B cell (primary cell): ENCODE measurements around the gene CTNNA2. TPM values are rescaled to one million over a fixed set of nuclear protein-coding genes. Genes with fewer than 3 reads are reported as not detected.

ENCODE experiments used
- ATAC-seq: fragments of 200-7000 bp; cut with Tn5 transposase; one replicate; pipeline ENCODE4 v1.10.0; 2021; ENCODE audit warnings: low read depth, mild to moderate bottlenecking, moderate number of reproducible peaks, moderate library complexity
- CTCF ChIA-PET: fragments of 350-600 bp; sonication (Branson Sonifier 250); formaldehyde crosslinking; loops from one replicate; lab custom pipeline; 2021; ENCODE audit warnings: antibody characterized with exemption, inconsistent platforms; lab: Charles Lee
- POLR2A ChIA-PET: fragments of 350-600 bp; sonication (Branson Sonifier 250); formaldehyde crosslinking; loops from one replicate; lab custom pipeline; 2021; ENCODE audit warnings: antibody characterized with exemption; lab: Charles Lee
- DNase-seq: peaks from one replicate; pipeline ENCODE4 v3.0.0; 2013
- H2AFZ ChIP-seq: 2 replicates; pipeline ENCODE4 v1.6.1; 2012; ENCODE audit warnings: mild to moderate bottlenecking, low read depth, low read length; ENCODE audit not compliant: insufficient read depth, poor library complexity, severe bottlenecking
- H3K27ac ChIP-seq, 2 donors: 1 replicate in 1 of 2; 2 replicates in 1 of 2; pipeline ENCODE4 v1.5.1; 2012 to 2013; ENCODE audit warnings: low read length in 2 of 2, mild to moderate bottlenecking in 2 of 2, moderate library complexity in 1 of 2
- H3K27me3 ChIP-seq, 4 experiments: fragments of 200-600 bp in 1 of 4; sonication (generic) in 1 of 4; replicated peaks in 1 of 4; 1 replicate in 2 of 4; 2 replicates in 2 of 4; pipeline versions ENCODE4 v1.6.1 to v1.7.0; 2013 to 2016; ENCODE audit warnings: low read length in 3 of 4, mild to moderate bottlenecking in 2 of 4, mixed read lengths in 1 of 4, moderate library complexity in 1 of 4; ENCODE audit not compliant: insufficient read depth in 4 of 4, control insufficient read depth in 3 of 4; ENCODE audit errors: control extremely low read depth in 1 of 4
- H3K36me3 ChIP-seq, 2 experiments: replicated peaks in 1 of 2; 1 replicate in 1 of 2; 2 replicates in 1 of 2; pipeline versions ENCODE4 v1.6.1 to v1.7.1; 2013; ENCODE audit warnings: low read length in 1 of 2; ENCODE audit not compliant: insufficient read depth in 2 of 2, control insufficient read depth in 1 of 2; ENCODE audit errors: control extremely low read depth in 1 of 2, extremely low read depth in 1 of 2
- H3K4me1 ChIP-seq, 2 donors: fragments of 200-600 bp in 1 of 2; sonication (generic) in 1 of 2; 1 replicate in 1 of 2; 2 replicates in 1 of 2; pipeline versions ENCODE4 v1.5.1 to v1.6.1; 2013 to 2017; ENCODE audit warnings: low read length in 2 of 2; ENCODE audit not compliant: control insufficient read depth in 2 of 2, insufficient read depth in 2 of 2
- H3K4me2 ChIP-seq: replicated peaks from 2 replicates; pipeline ENCODE3; 2012; ENCODE audit warnings: mild to moderate bottlenecking, low read depth, low read length; ENCODE audit not compliant: poor library complexity, severe bottlenecking
- H3K4me3 ChIP-seq, 5 experiments: fragments of 200-600 bp in 1 of 5; sonication (generic) in 1 of 5; 1 replicate in 3 of 5; 2 replicates in 2 of 5; pipeline versions ENCODE4 v1.5.1 to v1.7.0; 2011 to 2016; ENCODE audit warnings: low read length in 4 of 5, mild to moderate bottlenecking in 4 of 5, low read depth in 2 of 5, control low read depth in 1 of 5, moderate library complexity in 1 of 5; ENCODE audit not compliant: insufficient read depth in 1 of 5; ENCODE audit errors: control extremely low read depth in 1 of 5, extremely low read depth in 1 of 5
- H3K79me2 ChIP-seq: fragments of 200-600 bp; sonication (generic); one replicate; pipeline ENCODE4 v1.6.0; 2016; ENCODE audit warnings: low read length; ENCODE audit not compliant: control insufficient read depth, insufficient read depth
- H3K9ac ChIP-seq: fragments of 200-600 bp; sonication (generic); 2 replicates; pipeline ENCODE4 v1.6.1; 2017; ENCODE audit warnings: mild to moderate bottlenecking, low read length, moderate library complexity
- H3K9me3 ChIP-seq, 3 donors: one replicate each; pipeline versions ENCODE4 v1.6.1 to v1.7.1; 2013; ENCODE audit warnings: low read length in 2 of 3; ENCODE audit not compliant: control insufficient read depth in 2 of 3, insufficient read depth in 1 of 3; ENCODE audit errors: control extremely low read depth in 1 of 3
- H4K20me1 ChIP-seq: 2 replicates; pipeline ENCODE4 v1.6.0; 2012; ENCODE audit warnings: mild to moderate bottlenecking, low read length; ENCODE audit not compliant: insufficient read depth, control insufficient read depth, poor library complexity, severe bottlenecking
- H3K27ac Mint-ChIP-seq: one replicate; pipeline ENCODE4 v1.8.0; 2021; ENCODE audit warnings: mixed read lengths
- H3K27me3 Mint-ChIP-seq: one replicate; pipeline ENCODE4 v1.8.0; 2021; ENCODE audit warnings: mixed read lengths
- H3K4me1 Mint-ChIP-seq: one replicate; pipeline ENCODE4 v1.8.0; 2021; ENCODE audit warnings: mixed read lengths
- H3K4me3 Mint-ChIP-seq: one replicate; pipeline ENCODE4 v1.8.0; 2021; ENCODE audit warnings: mixed read lengths
- H3K9me3 Mint-ChIP-seq: one replicate; pipeline ENCODE4 v1.8.0; 2022; ENCODE audit warnings: mixed read lengths; ENCODE audit not compliant: insufficient read depth
- EZH2 ChIP-seq: IDR thresholded peaks from 2 replicates; pipeline ENCODE4 v1.6.1; 2012; ENCODE audit warnings: borderline replicate concordance, low read depth, mild to moderate bottlenecking, moderate library complexity, low read length; ENCODE audit not compliant: insufficient read depth, poor library complexity, severe bottlenecking
- WGBS: methylation state at CpG from one replicate; pipeline ENCODE4 v1.1.5; 2013; ENCODE audit warnings: missing lambda C conversion rate; ENCODE audit not compliant: insufficient coverage; 5-methylcytosine and 5-hydroxymethylcytosine counted together
- intact Hi-C: fragments of 100-400 bp; cut with micrococcal nuclease; formaldehyde crosslinking; loops from one replicate; pipeline ENCODE4 v1.10.0; 2022
- polyA plus RNA-seq: library from polyadenylated mRNA; depleted of rRNA; stranded (reverse); fragments of >200 nt; gene quantifications from 2 replicates; pipeline ENCODE4 v1.2.3, GENCODE V29; 2012
- total RNA-seq, 2 donors: library from RNA; stranded (reverse); fragments of 120-200 nt in 1 of 2; gene quantifications; 1 replicate in 1 of 2; 2 replicates in 1 of 2; pipeline versions ENCODE4 v1.2.3 to v1.2.4, GENCODE V29; 2013 to 2022
- TF ChIP-seq, protein P1 (sequence below): fragments of 200-600 bp; IDR thresholded peaks from one replicate; pipeline ENCODE4 v1.8.0; 2022; ENCODE audit warnings: antibody characterized with exemption, mild to moderate bottlenecking

The CTNNA2 gene
- total and polyA plus RNA-seq, 2 donors (not counting 1 experiment from before 2014, with no cell fraction given), result not detected

DNA sequence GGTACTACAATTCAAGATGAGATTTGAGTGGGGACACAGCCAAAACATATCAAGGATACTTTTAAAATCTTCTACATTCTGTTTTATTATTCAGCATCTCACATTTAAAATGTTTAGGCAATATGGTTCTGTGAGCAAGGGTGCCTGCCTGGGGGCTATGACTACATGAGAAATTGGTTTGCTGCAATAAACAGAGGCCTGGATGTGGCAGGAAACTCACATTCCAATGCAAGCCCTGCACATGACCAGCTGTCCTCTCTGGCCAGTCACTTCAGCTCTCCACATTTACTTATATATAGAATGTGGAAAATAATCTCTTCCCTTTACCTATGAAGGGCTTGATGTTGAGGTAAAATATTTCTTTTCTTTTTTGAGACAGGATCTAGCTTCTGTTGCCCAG is 598.3 kb downstream of the CTNNA2 start:
- no peaks in the 10 kb centered on the region for H3K27me3 Mint-ChIP-seq
- ChIA-PET CTCF (no interaction called here), POLR2A (no interaction called here)
- Histone ChIP-seq H3K4me3 (no peak overlapping the region), H3K36me3 (no peaks in the 10 kb centered on the region), H3K4me2 (no peak overlapping the region), H2AFZ (no peak overlapping the region), H3K9ac (no peak overlapping the region), H3K27me3 (no peaks in the 10 kb centered on the region), H4K20me1 (no peaks in the 10 kb centered on the region), H3K27ac (no peak overlapping the region), H3K4me1 (no peaks in the 10 kb centered on the region), H3K9me3 (peaks cover 0 to 10% (median 0%) of the 10 kb centered on the region in 3 donors), H3K79me2 (no peaks in the 10 kb centered on the region)
- DNase-seq (no peak), ATAC-seq (no peak)
- intact Hi-C loops, result no loop called here
- TF ChIP-seq, protein P1, sequence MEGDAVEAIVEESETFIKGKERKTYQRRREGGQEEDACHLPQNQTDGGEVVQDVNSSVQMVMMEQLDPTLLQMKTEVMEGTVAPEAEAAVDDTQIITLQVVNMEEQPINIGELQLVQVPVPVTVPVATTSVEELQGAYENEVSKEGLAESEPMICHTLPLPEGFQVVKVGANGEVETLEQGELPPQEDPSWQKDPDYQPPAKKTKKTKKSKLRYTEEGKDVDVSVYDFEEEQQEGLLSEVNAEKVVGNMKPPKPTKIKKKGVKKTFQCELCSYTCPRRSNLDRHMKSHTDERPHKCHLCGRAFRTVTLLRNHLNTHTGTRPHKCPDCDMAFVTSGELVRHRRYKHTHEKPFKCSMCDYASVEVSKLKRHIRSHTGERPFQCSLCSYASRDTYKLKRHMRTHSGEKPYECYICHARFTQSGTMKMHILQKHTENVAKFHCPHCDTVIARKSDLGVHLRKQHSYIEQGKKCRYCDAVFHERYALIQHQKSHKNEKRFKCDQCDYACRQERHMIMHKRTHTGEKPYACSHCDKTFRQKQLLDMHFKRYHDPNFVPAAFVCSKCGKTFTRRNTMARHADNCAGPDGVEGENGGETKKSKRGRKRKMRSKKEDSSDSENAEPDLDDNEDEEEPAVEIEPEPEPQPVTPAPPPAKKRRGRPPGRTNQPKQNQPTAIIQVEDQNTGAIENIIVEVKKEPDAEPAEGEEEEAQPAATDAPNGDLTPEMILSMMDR, result no peak
- TF ChIP-seq EZH2, result no peak
- H3K4me1 Mint-ChIP-seq, result no peaks in the 10 kb centered on the region
- no peak overlapping the region for H3K4me3 Mint-ChIP-seq
- H3K27ac Mint-ChIP-seq, result no peak overlapping the region
- H3K9me3 Mint-ChIP-seq, result peaks cover 2% of the 10 kb centered on the region

DNA sequence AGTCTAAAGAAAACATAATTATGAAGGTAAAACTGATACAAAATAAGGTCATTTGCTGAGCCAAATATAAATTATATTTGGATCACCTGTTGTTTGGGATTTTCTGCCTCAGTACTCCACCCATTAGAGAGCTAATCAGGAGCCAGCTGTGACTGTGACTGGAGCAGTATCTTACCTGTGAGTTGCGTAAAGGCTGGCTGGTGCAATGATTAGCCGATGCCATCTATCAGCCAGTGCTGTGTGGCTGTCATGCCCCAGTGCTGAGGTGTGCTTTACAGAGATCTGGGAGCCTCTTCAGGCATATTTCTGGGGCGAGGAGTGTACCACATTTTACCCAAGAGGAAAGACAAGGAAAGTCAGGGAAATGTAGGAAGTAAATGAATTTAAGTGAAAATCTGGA is 599.9 kb downstream of the CTNNA2 start:
- POLR2A ChIA-PET, result no interaction called here
- no peak overlapping the region for H3K9ac ChIP-seq
- Mint-ChIP-seq H3K4me3 (no peak overlapping the region), H3K4me1 (no peaks in the 10 kb centered on the region), H3K9me3 (peaks cover 2% of the 10 kb centered on the region), H3K27ac (no peak overlapping the region), H3K27me3 (no peaks in the 10 kb centered on the region)
- DNase-seq (no peak), ATAC-seq (no peak)
- no peaks in the 10 kb centered on the region for H4K20me1 ChIP-seq
- peaks cover 0 to 6% (median 0%) of the 10 kb centered on the region in 3 donors for H3K9me3 ChIP-seq
- H3K36me3 ChIP-seq, result no peaks in the 10 kb centered on the region
- no peaks in the 10 kb centered on the region for H3K4me1 ChIP-seq
- no peak overlapping the region for H3K4me3 ChIP-seq
- H3K4me2 ChIP-seq, result no peak overlapping the region
- intact Hi-C loops, result no loop called here
- H3K27ac ChIP-seq, result no peak overlapping the region
- no peaks in the 10 kb centered on the region for H3K27me3 ChIP-seq
- CTCF ChIA-PET, result no interaction called here
- 75% methylated on average over 3 of the region's 3 CpGs for WGBS
- H3K79me2 ChIP-seq, result no peaks in the 10 kb centered on the region
- H2AFZ ChIP-seq, result no peak overlapping the region
- TF ChIP-seq, protein P1, result no peak
- no peak for TF ChIP-seq EZH2
